Neural progenitor cell (in vitro differentiated cells): ENCODE data around the gene TACC3. TPM values are rescaled to one million over a fixed set of nuclear protein-coding genes. Genes with fewer than 3 reads are reported as not detected.
A peak's percentile ranks its signal among the peaks of the same experiment; 100 is the strongest.

Experiments
- DNase-seq: peaks from one replicate; pipeline ENCODE4 v3.0.0-alpha.2; 2016; ENCODE audit warnings: low spot score
- H2AFZ ChIP-seq: fragments of 200-600 bp; sonication (generic); replicated peaks from 2 replicates; pipeline ENCODE4 v1.6.1; 2016; ENCODE audit warnings: antibody characterized with exemption
- H3F3A ChIP-seq: fragments of 200-600 bp; sonication (generic); 2 replicates; pipeline ENCODE4 v1.6.1; 2016; ENCODE audit warnings: antibody characterized with exemption, low read depth
- H3K27ac ChIP-seq: fragments of 200-600 bp; sonication (generic); 2 replicates; pipeline ENCODE4 v1.5.1; 2016; ENCODE audit warnings: mild to moderate bottlenecking
- H3K27me3 ChIP-seq: fragments of 200-600 bp; sonication (generic); 2 replicates; pipeline ENCODE4 v1.6.1; 2016; ENCODE audit warnings: mild to moderate bottlenecking, moderate library complexity
- H3K36me3 ChIP-seq: fragments of 200-600 bp; sonication (generic); 2 replicates; pipeline ENCODE4 v1.5.1; 2016
- H3K4me1 ChIP-seq: fragments of 200-600 bp; sonication (generic); 2 replicates; pipeline ENCODE4 v1.6.1; 2016; ENCODE audit warnings: mixed run types
- H3K4me2 ChIP-seq: fragments of 200-600 bp; sonication (generic); 2 replicates; pipeline ENCODE4 v1.6.1; 2016
- H3K4me3 ChIP-seq: fragments of 200-600 bp; sonication (generic); 2 replicates; pipeline ENCODE4 v1.5.1; 2016
- H3K79me2 ChIP-seq: fragments of 200-600 bp; sonication (generic); 2 replicates; pipeline ENCODE4 v1.6.1; 2016; ENCODE audit warnings: low read depth
- H3K9ac ChIP-seq: fragments of 200-600 bp; sonication (generic); 2 replicates; pipeline ENCODE4 v1.6.1; 2016
- H3K9me3 ChIP-seq: fragments of 200-600 bp; sonication (generic); 2 replicates; pipeline ENCODE4 v1.5.1; 2016; ENCODE audit warnings: low read depth
- H4K20me1 ChIP-seq: fragments of 200-600 bp; sonication (generic); 2 replicates; pipeline ENCODE4 v1.6.1; 2016; ENCODE audit warnings: low read depth
- H3K27ac Mint-ChIP-seq: 3 replicates; pipeline ENCODE4 v1.8.0; 2021; ENCODE audit warnings: mixed read lengths
- H3K27me3 Mint-ChIP-seq: 2 replicates; pipeline ENCODE4 v1.8.0; 2022; ENCODE audit warnings: low read depth, mild to moderate bottlenecking, inconsistent platforms, moderate library complexity, mixed read lengths; ENCODE audit not compliant: insufficient read depth
- H3K36me3 Mint-ChIP-seq: 3 replicates; pipeline ENCODE4 v1.8.0; 2021; ENCODE audit warnings: mixed read lengths
- H3K4me1 Mint-ChIP-seq: 3 replicates; pipeline ENCODE4 v1.8.0; 2021; ENCODE audit warnings: mixed read lengths
- H3K4me3 Mint-ChIP-seq: 3 replicates; pipeline ENCODE4 v1.8.0; 2021; ENCODE audit warnings: mild to moderate bottlenecking, moderate library complexity, mixed read lengths
- H3K9me3 Mint-ChIP-seq: 3 replicates; pipeline ENCODE4 v1.8.0; 2020; ENCODE audit warnings: mixed read lengths
- CTCF ChIP-seq: fragments of 200-600 bp; sonication (generic); IDR thresholded peaks from 2 replicates; pipeline ENCODE4 v1.5.1; 2017; ENCODE audit warnings: antibody characterized with exemption, mild to moderate bottlenecking
- EZH2 ChIP-seq: fragments of 200-600 bp; sonication (generic); IDR thresholded peaks from 2 replicates; pipeline ENCODE4 v1.6.1; 2017; ENCODE audit warnings: antibody characterized with exemption, mild to moderate bottlenecking, moderate library complexity
- EZH2phosphoT487 ChIP-seq: fragments of 200-600 bp; sonication (generic); IDR thresholded peaks from 2 replicates; pipeline ENCODE4 v1.6.1; 2017; ENCODE audit warnings: antibody characterized with exemption
- total RNA-seq: library from RNA; depleted of rRNA; stranded (reverse); fragments of >200 nt; gene quantifications from 2 replicates; pipeline ENCODE4 v1.2.3, GENCODE V29; 2015; ENCODE audit warnings: low replicate concordance

The TACC3 gene
- total RNA-seq, 1 donor from 2014 or later, result 68.4 TPM

DNA sequence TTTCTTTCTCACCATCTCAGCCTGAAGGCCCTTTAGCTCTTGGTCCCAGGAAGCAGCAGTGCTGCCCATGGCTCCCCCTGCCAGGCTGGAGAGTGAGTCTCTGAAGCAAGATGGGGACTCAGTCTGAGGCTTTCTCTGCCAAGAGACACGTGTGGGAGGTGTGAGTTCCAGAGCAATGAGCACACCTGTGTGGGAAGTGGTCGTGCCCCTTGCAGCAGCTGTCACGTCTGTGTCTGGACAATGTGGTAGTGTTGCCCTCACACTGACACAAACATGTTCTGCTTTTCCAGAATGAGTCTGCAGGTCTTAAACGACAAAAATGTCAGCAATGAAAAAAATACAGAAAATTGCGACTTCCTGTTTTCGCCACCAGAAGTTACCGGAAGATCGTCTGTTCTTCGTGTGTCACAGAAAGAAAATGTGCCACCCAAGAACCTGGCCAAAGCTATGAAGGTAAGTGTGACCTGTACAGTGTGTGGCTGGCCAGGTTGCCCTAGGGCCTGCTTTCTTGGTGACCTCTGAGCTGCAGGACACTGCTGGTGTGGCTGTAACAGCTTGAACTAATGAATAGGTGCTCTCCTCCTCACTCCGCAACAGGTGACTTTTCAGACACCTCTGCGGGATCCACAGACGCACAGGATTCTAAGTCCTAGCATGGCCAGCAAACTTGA, 1.9 kb downstream of the TACC3 start:
- H2AFZ ChIP-seq, result no peak overlapping the region
- H4K20me1 ChIP-seq, result peaks cover 77% of the 10 kb centered on the region
- H3K27ac ChIP-seq, result no peak overlapping the region
- H3K4me3 ChIP-seq, result peak overlapping the region; percentile 95
- peak overlapping the region; percentile 95 for H3K4me2 ChIP-seq
- H3K4me3 Mint-ChIP-seq, result peak overlapping the region; percentile 98
- H3K36me3 ChIP-seq, result no peaks in the 10 kb centered on the region
- peaks cover 21% of the 10 kb centered on the region for H3K4me1 ChIP-seq
- no peaks in the 10 kb centered on the region for H3K9me3 ChIP-seq
- peaks cover 18% of the 10 kb centered on the region for H3K36me3 Mint-ChIP-seq
- H3K27ac Mint-ChIP-seq, result no peak overlapping the region
- DNase-seq, result no peak
- H3K27me3 ChIP-seq, result no peaks in the 10 kb centered on the region
- peak overlapping the region; percentile 88 for H3K9ac ChIP-seq
- no peak for TF ChIP-seq EZH2phosphoT487
- no peak for TF ChIP-seq EZH2
- TF ChIP-seq CTCF, result no peak
- H3K27me3 Mint-ChIP-seq, result peaks cover 2% of the 10 kb centered on the region
- H3F3A ChIP-seq, result peaks cover 69% of the 10 kb centered on the region
- H3K79me2 ChIP-seq, result peaks cover 72% of the 10 kb centered on the region
- H3K4me1 Mint-ChIP-seq, result peaks cover 36% of the 10 kb centered on the region
- no peaks in the 10 kb centered on the region for H3K9me3 Mint-ChIP-seq

- H3K4me1 Mint-ChIP-seq, result peaks cover 30% of the 10 kb centered on the region
- no peaks in the 10 kb centered on the region for H3K9me3 ChIP-seq
- H3F3A ChIP-seq, result peaks cover 71% of the 10 kb centered on the region
- no peak overlapping the region for H3K4me2 ChIP-seq
- H3K27ac ChIP-seq, result no peak overlapping the region
- peaks cover 20% of the 10 kb centered on the region for H3K36me3 Mint-ChIP-seq
- DNase-seq, result no peak
- no peak overlapping the region for H3K4me3 ChIP-seq
- no peaks in the 10 kb centered on the region for H3K36me3 ChIP-seq
- no peak overlapping the region for H3K27ac Mint-ChIP-seq
- no peak overlapping the region for H3K9ac ChIP-seq
- H4K20me1 ChIP-seq, result peaks cover 83% of the 10 kb centered on the region
- H3K27me3 Mint-ChIP-seq, result peaks cover 2% of the 10 kb centered on the region
- no peaks in the 10 kb centered on the region for H3K9me3 Mint-ChIP-seq
- TF ChIP-seq CTCF, result no peak
- no peak for TF ChIP-seq EZH2phosphoT487
- no peak for TF ChIP-seq EZH2
- H3K27me3 ChIP-seq, result no peaks in the 10 kb centered on the region
- peaks cover 10% of the 10 kb centered on the region for H3K4me1 ChIP-seq
- H3K79me2 ChIP-seq, result peaks cover 76% of the 10 kb centered on the region
- peak overlapping the region; percentile 52 for H3K4me3 Mint-ChIP-seq
- no peak overlapping the region for H2AFZ ChIP-seq
Measured at GRCh38 chr4:1725521-1725920, 4.2 kb downstream of the TACC3 start.

DNA sequence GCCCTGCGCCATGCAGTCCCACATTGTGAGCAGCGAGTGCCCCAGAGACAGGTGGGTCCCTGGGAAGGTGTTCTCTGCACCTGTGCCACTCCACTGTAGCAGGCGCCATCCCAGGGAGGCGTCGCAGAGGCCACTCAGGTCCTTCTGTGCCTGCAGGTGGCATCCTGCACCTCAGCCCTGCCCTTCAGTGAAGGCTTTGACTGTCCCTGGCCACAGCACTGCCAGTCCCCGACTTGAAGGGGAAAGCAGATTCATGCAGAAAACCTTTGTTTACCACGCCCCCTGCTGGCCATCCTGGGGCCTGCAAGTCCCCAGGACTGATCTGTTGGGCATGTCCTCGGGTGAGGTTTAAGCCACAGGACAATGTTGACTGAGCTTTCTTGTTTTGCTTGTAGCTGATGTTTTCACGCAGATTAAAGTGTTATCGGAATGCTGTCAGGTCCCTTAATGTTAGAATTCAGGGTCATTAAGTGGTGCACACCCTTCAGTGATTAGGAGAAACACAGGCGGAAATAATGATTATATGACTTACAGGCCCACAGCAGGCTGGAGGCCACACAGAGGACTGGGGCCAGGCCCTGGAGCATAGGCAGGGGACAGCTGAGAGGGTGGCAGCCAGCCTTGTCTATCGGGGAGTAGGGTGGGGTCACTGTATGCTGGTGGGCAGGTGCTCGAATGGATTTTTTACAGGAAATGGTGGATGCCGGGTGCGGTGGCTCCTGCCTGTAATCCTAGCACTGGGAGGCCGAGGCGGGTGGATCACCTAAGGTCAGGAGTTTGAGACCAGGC, 5.0 kb downstream of the TACC3 start:
- Mint-ChIP-seq H3K27me3 (peaks cover 2% of the 10 kb centered on the region), H3K27ac (no peak overlapping the region), H3K4me1 (peaks cover 30% of the 10 kb centered on the region), H3K4me3 (peak overlapping the region; percentile 28), H3K36me3 (peaks cover 25% of the 10 kb centered on the region), H3K9me3 (no peaks in the 10 kb centered on the region)
- DNase-seq, result peak; percentile 91
- Histone ChIP-seq H4K20me1 (peaks cover 91% of the 10 kb centered on the region), H3K4me1 (peaks cover 10% of the 10 kb centered on the region), H3K9me3 (no peaks in the 10 kb centered on the region), H3K4me2 (no peak overlapping the region), H3F3A (peaks cover 66% of the 10 kb centered on the region), H2AFZ (no peak overlapping the region), H3K9ac (no peak overlapping the region), H3K27me3 (no peaks in the 10 kb centered on the region), H3K27ac (no peak overlapping the region), H3K4me3 (no peak overlapping the region), H3K36me3 (peaks cover 4% of the 10 kb centered on the region), H3K79me2 (peaks cover 83% of the 10 kb centered on the region)
- TF ChIP-seq CTCF, result peak; percentile 98
- TF ChIP-seq EZH2phosphoT487, result no peak
- TF ChIP-seq EZH2, result no peak
